ENCODE results near the gene CEBPG. TPM values are rescaled to one million over a fixed set of nuclear protein-coding genes. Genes with fewer than 3 reads are reported as not detected.
A peak's percentile ranks its signal among the peaks of the same experiment; 100 is the strongest.

The CEBPG gene
- total RNA-seq, 1 donor from 2014 or later: 59.3 TPM

GRCh38 chr19:33390101-33390907, 16.8 kb downstream of the CEBPG start:
- peaks cover 2% of the 10 kb centered on the region for H3K27me3 Mint-ChIP-seq (ENCODE audit: insufficient read depth, low read depth)
- no peaks in the 10 kb centered on the region for H3K4me1 ChIP-seq
- H3K4me3 ChIP-seq: no peak overlapping the region
- TF ChIP-seq EZH2phosphoT487 (IDR thresholded peaks at IDR 0.05) (no peak), EZH2 (IDR thresholded peaks at IDR 0.05) (no peak), CTCF (IDR thresholded peaks at IDR 0.05) (no peak)
- no peak overlapping the region for H3K4me2 ChIP-seq
- H3K9ac ChIP-seq: no peak overlapping the region
- no peak overlapping the region for H2AFZ ChIP-seq (replicated peaks)
- H3K27me3 ChIP-seq: no peaks in the 10 kb centered on the region
- peaks cover 4% of the 10 kb centered on the region for H3K4me1 Mint-ChIP-seq
- H3K9me3 ChIP-seq (ENCODE audit: low read depth): no peaks in the 10 kb centered on the region
- peak overlapping the region; percentile 46 for H3K27ac Mint-ChIP-seq
- no peaks in the 10 kb centered on the region for H3K36me3 Mint-ChIP-seq
- no peak overlapping the region for H3K27ac ChIP-seq
- no peak for DNase-seq (ENCODE audit: low spot score)
- H3K36me3 ChIP-seq: no peaks in the 10 kb centered on the region
- H3K79me2 ChIP-seq (ENCODE audit: low read depth): peaks cover 15% of the 10 kb centered on the region
- peaks cover 78% of the 10 kb centered on the region for H4K20me1 ChIP-seq (ENCODE audit: low read depth)
- H3K4me3 Mint-ChIP-seq: no peak overlapping the region
- H3K9me3 Mint-ChIP-seq: no peaks in the 10 kb centered on the region
- H3F3A ChIP-seq (ENCODE audit: low read depth): no peaks in the 10 kb centered on the region

- Histone ChIP-seq H3K79me2 (ENCODE audit: low read depth) (peaks cover 8% of the 10 kb centered on the region), H3K9me3 (ENCODE audit: low read depth) (no peaks in the 10 kb centered on the region), H3K27ac (no peak overlapping the region), H3K9ac (no peak overlapping the region), H2AFZ (replicated peaks) (no peak overlapping the region), H3K4me1 (no peaks in the 10 kb centered on the region), H3F3A (ENCODE audit: low read depth) (no peaks in the 10 kb centered on the region), H3K36me3 (no peaks in the 10 kb centered on the region), H3K4me2 (no peak overlapping the region), H3K4me3 (no peak overlapping the region), H3K27me3 (no peaks in the 10 kb centered on the region), H4K20me1 (ENCODE audit: low read depth) (peaks cover 71% of the 10 kb centered on the region)
- no peaks in the 10 kb centered on the region for H3K36me3 Mint-ChIP-seq
- H3K4me1 Mint-ChIP-seq: peaks cover 4% of the 10 kb centered on the region
- H3K27ac Mint-ChIP-seq: no peak overlapping the region
- H3K4me3 Mint-ChIP-seq: no peak overlapping the region
- TF ChIP-seq EZH2 (IDR thresholded peaks at IDR 0.05) (no peak), EZH2phosphoT487 (IDR thresholded peaks at IDR 0.05) (no peak), CTCF (IDR thresholded peaks at IDR 0.05) (no peak)
- no peaks in the 10 kb centered on the region for H3K27me3 Mint-ChIP-seq (ENCODE audit: insufficient read depth, low read depth)
- H3K9me3 Mint-ChIP-seq: no peaks in the 10 kb centered on the region
- no peak for DNase-seq (ENCODE audit: low spot score)
Measured at GRCh38 chr19:33390908-33391630, 17.6 kb downstream of the CEBPG start.

GRCh38 chr19:33391631-33392249, 18.2 kb downstream of the CEBPG start:
- no peak overlapping the region for H3K27ac ChIP-seq
- Mint-ChIP-seq H3K27me3 (ENCODE audit: insufficient read depth, low read depth) (no peaks in the 10 kb centered on the region), H3K9me3 (no peaks in the 10 kb centered on the region), H3K4me1 (peaks cover 4% of the 10 kb centered on the region), H3K36me3 (no peaks in the 10 kb centered on the region), H3K27ac (no peak overlapping the region), H3K4me3 (no peak overlapping the region)
- peaks cover 1% of the 10 kb centered on the region for H3K79me2 ChIP-seq (ENCODE audit: low read depth)
- H3K4me2 ChIP-seq: no peak overlapping the region
- TF ChIP-seq CTCF (IDR thresholded peaks at IDR 0.05): peak; percentile 5
- no peak for TF ChIP-seq EZH2phosphoT487 (IDR thresholded peaks at IDR 0.05)
- DNase-seq (ENCODE audit: low spot score): no peak
- no peaks in the 10 kb centered on the region for H3K9me3 ChIP-seq (ENCODE audit: low read depth)
- H3K4me1 ChIP-seq: no peaks in the 10 kb centered on the region
- no peaks in the 10 kb centered on the region for H3K27me3 ChIP-seq
- H3K36me3 ChIP-seq: no peaks in the 10 kb centered on the region
- H4K20me1 ChIP-seq (ENCODE audit: low read depth): peaks cover 65% of the 10 kb centered on the region
- H3F3A ChIP-seq (ENCODE audit: low read depth): no peaks in the 10 kb centered on the region
- no peak overlapping the region for H2AFZ ChIP-seq (replicated peaks)
- no peak overlapping the region for H3K9ac ChIP-seq
- no peak overlapping the region for H3K4me3 ChIP-seq
